ENCODE results near the gene DMC1.
"Not testable (repeated sequence)": the region's sequence is repeated elsewhere in the genome, so short reads cannot be mapped to it uniquely, and the experiment has no call there.

The DMC1 gene, protein sequence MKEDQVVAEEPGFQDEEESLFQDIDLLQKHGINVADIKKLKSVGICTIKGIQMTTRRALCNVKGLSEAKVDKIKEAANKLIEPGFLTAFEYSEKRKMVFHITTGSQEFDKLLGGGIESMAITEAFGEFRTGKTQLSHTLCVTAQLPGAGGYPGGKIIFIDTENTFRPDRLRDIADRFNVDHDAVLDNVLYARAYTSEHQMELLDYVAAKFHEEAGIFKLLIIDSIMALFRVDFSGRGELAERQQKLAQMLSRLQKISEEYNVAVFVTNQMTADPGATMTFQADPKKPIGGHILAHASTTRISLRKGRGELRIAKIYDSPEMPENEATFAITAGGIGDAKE

DNA sequence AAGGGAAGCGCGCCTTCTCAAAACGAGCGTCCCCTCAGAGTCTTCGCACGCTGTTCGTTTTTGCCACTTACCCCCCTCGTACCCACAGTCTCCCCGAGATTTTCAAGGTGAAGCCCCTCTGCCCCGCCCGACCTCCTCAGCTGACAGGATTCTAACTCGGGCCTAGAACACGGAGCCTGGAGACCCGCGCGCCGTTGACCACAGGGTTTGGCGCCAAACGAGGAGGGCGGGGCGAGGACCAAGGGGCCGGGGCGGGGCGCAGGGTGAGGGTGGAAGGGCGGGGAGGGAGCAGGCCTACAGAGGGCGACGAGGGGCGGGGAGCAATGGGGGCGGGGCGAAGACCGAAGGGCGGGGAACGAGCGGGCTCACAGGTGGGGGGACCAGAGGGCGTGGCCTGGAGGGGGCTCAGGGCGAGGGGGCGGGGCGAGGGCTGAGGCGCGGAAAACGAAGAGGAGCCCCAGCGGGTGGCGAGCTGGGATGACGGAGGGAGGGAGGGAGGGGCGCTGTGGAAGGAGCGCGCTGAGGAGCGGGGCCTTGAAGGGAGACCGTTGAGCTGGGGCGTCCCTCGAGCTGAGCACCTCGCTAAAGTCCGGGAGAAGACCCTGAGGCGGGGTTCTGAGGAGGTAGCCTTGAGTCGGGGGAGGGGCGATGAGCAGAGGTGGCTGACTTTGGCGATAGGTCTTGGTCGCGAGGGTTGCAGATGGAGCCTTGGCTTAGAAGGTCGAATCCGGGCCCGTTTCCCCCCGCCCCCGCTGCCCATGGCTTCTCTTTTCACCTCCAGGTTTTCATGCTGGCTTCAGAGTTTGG, at the start of gene DMC1:
Gene DMC1, minus strand, starts transcription at position 212 of the 807 bp plus-strand sequence. CDS start 1,927 bp downstream, outside the sequence.
- DNase-seq (ENCODE audit: low read depth in 2 of 2, low spot score in 1 of 2): peak; percentile 96 to 97

DNA sequence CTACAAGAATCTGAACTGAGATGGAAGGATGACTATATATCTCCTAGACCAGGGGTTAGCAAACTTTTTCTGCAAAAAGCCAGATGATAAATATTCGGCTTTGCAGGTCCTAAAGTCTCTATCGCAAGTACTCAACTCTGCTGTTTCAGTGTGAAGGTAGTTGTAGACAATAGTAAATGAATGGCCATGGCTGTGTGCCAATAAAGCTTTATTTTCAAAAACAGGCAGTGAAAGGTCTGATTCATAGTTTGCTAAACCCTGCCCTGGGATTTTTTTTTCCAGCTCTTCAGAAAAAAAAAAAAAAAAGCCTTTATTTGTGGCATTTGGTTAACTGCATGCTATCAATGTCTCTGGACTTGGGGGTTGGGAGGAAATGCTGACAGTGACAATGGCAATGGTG, 48.7 kb upstream of the DMC1 start:
- no peak for DNase-seq (ENCODE audit: low read depth in 2 of 2, low spot score in 1 of 2)

DNA sequence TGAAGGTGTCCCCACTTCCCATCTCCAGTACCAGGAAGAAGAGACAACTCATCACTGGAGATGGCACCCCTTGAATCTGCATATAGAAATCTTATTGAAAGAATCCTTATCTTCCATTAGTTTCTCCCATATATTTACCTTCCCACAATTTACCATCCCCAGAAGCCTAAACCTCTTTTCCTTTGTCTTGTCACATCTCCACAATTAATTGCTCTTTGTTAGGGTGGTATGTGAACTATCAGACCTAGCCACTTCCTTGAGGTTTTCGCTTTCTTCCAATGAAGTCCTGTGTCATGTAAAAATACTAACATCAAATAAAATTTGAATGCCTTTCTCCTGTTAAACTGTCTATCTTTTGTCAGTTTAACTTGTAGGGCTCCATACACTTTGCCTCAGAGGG, 48.3 kb upstream of the DMC1 start:
- no peak for DNase-seq (ENCODE audit: low read depth in 2 of 2, low spot score in 1 of 2)

DNA sequence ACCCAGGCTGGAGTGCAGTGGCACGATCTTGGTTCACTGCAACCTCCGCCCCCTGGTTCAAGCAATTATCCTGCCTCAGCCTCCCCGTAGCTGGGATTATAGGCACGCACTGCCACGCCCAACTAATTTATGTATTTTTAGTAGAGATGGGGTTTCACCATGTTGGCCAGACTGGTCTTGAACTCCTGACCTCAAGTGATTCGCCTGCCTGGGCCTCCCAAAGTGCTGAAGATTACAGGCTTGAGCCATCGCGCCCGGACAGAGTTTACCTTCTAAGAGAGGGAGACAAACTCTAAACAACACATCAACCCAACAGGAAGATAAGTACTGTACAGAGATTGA, 45.1 kb upstream of the DMC1 start:
- not testable (repeated sequence) for DNase-seq (ENCODE audit: low read depth in 2 of 2, low spot score in 1 of 2)

DNA sequence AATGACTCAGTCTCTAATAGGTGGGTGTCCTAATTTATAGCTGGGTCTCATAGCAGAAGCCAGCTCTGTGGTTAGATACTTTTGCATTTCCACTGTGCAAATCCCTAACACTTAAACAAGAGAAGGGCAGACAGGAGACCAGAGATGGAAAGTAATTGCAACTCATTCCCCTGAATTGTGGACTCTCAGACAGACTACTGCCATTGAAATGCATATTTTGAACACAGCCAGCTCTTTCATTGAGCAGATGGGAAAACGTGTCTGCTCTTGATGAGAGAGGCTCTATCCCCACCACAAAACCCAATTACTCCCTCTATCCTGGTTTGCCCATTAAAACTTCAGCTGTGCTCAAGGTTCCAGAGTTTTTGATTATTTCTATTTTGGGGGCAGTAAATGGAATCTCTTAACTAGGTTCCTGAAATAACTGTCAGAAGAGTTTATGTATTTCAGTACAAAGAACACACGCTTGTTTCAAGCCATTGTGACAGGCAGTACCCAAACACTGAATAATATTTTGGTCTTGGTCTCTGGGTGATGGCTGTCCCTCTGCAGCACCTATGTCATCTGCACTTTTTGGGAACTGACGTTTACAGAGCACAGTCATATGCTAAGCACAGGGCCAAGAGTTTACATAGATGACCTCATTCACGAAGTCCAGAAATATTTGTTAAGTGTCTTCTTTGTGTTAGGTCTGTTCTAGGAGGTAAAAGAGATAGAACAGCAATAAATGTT, 44.5 kb upstream of the DMC1 start:
- DNase-seq (ENCODE audit: low read depth in 2 of 2, low spot score in 1 of 2): no peak

DNA sequence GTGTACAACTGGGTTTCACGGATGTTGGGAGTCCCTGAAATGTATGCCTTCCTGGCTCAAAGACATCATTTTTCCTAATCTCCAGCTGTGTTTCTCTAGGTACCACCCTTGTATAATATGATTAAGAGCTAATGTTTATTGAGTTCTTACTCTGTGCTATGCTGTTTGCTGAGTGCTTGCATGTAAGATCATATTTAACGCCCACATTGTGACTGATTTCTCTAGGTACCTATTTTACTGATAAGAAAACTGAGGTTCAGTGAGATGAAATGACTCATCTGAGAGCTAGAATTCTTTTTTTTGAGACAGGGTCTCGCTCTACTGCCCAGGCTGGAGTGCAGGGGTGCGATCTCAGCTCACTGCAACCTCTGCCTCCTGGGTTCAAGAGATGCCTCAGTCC, 43.6 kb upstream of the DMC1 start:
- DNase-seq (ENCODE audit: low read depth in 2 of 2, low spot score in 1 of 2): no peak

DNA sequence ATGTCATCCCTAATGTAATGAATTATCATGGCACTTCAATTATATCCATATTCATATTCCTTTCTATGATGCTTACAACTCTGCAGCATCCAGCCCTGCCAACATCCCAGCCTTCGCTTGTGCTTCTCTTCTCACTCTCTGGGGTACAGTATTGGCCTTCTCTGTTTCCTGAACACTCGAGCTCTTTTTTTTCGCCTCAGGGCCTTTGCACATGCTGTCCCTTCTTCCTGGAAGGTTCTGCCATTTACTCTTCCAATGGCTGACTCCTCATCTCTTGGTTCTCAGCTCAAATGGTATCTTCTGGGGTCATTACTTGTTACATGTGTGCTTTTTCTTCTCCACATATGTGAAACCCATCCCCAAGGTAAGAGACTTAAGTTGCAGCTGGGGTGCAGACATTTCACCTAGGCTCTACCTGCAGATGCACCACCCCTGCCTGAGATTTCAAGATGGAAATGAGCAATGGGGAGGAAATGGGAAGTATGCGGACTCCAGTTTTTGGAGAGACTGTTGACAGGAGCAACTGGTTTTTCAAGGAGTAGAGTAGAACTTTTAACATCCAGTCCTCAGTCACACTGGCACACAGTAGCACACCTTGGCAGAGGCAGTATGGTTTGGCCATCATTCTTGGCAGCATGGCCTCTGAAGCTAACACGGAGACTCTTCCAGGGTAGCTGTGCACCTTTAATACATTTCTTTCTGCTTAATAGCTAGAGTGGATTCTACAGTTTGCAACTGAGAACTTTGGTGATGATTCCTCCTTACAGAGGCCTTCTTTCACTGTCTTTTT, 42.4 kb upstream of the DMC1 start:
- no peak for DNase-seq (ENCODE audit: low read depth in 2 of 2, low spot score in 1 of 2)

DNA sequence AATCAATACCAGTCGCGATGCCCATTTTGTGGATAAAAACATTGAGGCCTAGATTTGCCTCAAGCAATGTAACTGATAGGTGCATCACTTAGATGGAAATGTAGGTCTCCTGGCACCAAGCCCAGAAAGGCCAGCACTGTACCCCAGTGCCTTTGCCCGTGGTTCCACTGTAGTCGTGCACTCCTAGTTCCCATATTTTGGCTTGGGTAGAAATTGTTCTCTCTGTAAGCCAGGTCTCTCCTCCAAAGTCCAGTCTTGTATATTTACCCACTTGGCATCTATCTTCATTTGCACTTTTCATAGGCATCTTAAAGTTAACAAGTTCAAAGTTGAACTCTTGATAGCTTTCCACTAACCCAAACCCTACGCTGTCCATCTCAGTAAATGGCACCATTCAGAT, 41.6 kb upstream of the DMC1 start:
- DNase-seq (ENCODE audit: low read depth in 2 of 2, low spot score in 1 of 2): no peak

DNA sequence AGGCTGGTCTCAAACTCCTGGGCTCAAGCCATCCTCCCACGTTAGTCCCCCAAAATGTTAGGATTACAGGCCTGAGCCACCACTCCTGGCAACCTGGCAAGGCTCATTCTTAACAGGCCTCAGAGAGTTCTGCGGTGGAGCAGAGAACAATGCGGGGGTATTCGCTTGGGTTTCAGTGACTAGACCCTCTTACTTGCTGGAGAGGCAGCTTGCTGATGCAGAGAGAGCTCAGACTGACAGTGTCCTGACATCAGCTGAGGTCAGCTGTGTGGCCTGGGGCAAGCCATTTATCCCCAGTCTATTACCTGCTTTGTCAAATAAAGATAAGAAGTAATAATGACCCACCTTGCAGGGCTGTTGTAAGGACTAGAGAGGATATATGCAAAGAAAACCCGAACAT, 40.3 kb upstream of the DMC1 start:
- DNase-seq (ENCODE audit: low read depth in 2 of 2, low spot score in 1 of 2): no peak

DNA sequence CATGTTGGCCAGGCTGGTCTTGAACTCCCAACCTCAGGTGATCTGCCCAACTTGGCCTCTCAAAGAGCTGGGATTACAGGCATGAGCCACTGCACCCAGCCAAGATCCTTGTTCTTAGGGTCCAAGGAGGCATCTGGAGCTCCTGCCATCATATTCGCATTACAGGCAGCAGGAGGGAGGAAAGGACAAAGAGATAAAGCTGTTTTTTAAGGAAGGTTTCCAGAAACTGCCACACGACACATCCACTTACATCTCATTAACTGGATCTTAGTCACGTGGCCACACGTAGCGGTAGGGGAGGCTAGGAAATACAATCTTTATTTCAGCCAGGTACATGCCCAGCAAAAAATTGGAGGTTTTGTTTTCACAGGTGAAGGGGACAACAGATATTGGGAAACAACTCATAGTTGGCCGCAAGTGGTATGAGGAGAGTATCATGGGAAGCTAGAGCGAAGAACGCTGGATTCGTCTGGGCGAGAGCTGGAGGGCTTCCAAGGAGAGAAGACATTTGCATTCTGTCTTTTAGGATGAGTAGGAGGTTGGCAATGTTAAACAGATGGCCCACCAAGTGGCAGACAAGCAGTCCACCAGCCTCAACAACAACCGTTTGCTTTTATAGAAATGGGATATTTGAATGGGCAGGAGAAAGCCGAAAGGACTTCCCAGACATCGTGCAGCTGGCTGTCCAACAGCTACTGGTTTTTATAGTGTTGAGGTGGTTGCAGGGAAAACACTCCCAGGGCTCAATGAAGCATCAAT, 39.2 kb upstream of the DMC1 start:
- DNase-seq (ENCODE audit: low read depth in 2 of 2, low spot score in 1 of 2): no peak

DNA sequence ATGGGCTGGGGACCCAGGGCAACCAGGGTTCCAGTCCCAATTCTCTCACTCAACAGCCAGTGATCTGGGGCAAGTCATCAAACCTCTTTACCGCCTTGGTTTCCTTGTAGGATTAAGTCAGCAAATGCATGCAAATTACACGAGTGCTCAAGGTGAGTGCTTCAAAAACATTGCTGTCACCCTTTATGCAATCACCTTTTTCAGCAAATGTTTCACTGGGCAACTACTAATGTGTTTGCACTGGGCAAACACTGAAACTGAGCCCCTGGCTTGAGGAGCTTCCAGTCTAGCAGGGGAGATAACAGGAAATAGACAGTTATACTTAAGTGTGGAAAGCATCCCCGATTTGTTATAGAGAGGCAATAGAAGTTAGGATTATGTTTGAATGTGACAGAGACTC, 37.7 kb upstream of the DMC1 start:
- DNase-seq (ENCODE audit: low read depth in 2 of 2, low spot score in 1 of 2): no peak

DNA sequence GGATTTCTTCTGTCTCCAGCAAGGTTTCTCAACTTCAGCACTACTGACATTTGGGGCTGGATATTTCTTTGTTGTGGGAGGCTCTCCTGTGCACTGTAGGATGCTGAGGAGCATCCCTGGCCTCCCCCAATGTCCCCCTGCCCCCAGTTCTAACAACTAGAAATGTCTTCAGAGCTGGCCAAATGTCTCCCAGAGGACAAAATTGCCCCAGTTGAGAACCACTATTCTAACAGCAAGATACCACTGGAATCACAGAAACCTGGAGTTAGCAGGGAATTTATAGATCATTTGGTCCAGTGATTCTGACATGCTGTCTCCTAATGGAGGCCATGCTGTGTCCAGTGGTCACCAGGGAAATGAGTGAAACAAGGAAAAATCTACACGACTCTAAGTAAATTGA, 32.2 kb upstream of the DMC1 start:
- DNase-seq (ENCODE audit: low read depth in 2 of 2, low spot score in 1 of 2): no peak

DNA sequence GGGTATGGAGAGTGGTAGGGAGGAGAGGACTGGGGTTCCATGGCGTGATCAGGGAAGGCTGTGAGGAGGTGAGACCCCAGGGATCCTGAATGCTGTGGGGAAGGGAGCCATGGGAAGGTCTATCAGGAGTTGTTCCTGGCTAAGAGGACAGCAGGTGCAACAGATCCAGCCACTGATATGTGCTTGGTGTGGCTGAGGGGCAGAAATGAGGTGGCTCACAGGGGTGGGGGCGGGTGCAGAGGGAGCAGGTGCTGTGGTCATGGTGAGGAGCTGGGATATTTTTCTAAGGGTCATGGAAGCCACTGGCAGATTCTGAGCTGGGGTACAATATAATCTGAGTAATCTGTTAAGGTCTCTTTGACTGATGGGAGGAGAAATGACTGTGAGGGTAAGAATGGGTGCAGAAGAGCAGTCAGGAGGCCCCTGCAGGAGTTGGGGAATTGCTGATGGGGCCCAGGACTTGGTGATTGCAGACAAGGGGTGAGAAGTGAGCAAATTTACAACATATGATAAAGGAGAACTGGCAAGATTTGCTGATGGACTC, 31.3 kb upstream of the DMC1 start:
- DNase-seq (ENCODE audit: low read depth in 2 of 2, low spot score in 1 of 2): no peak

DNA sequence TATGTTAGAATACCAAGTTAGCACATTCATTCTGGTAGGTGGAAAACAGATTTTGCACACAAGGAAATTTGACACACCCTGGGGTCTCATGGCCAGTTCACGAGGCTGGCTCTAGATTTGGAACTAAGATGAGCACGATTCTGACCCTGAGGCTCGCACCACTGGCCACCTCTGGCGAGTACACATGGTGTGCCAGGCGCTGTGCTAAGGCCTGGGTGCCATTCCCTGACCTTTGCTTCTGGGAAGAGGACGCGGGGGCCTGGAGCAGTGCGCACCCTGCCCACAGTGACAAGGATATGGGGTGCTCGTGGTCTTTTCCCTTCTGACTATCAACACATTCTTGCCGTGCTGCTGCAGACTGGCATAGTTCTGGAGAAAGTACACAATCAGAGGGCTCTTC, 29.5 kb upstream of the DMC1 start:
- DNase-seq (ENCODE audit: low read depth in 2 of 2, low spot score in 1 of 2): no peak

DNA sequence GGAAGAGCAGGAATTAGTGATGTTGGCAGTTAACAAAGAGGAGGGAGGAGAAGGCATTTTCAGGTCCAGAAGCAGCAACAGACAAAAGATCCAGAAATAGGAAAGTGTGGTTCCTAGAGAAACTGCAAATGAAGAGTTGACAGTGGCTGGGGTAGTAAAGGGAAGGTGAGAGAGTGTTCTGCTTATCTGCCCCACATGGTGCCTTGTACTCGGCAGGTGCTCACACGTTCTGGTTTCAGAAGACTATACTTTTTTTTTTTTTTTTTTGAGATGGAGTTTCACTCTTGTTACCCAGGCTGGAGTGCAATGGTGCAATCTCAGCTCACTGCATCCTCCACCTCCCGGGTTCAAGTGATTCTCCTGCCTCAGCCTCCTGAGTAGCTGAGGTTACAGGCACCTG, 12.9 kb upstream of the DMC1 start:
- not testable (repeated sequence) for DNase-seq (ENCODE audit: low read depth in 2 of 2, low spot score in 1 of 2)

DNA sequence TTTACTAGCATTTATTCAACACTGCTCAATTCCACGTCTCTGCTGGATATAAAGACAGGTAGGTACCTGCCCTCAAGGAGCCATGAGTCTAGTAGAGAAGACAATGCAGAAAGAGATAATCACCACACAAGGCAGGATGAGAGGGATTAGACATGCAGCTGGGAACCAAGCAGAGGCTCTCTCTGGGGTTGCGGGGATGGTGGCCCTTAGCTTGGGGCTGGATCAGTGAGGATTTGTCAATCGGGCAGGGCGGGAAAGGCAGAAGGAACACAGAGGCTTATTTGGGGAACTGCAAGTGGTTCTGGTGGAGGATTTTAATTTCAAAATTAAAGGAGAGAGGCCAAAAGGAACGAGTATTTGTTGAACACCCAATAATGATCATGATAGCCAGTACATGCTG, 8.5 kb upstream of the DMC1 start:
- no peak for DNase-seq (ENCODE audit: low read depth in 2 of 2, low spot score in 1 of 2)

DNA sequence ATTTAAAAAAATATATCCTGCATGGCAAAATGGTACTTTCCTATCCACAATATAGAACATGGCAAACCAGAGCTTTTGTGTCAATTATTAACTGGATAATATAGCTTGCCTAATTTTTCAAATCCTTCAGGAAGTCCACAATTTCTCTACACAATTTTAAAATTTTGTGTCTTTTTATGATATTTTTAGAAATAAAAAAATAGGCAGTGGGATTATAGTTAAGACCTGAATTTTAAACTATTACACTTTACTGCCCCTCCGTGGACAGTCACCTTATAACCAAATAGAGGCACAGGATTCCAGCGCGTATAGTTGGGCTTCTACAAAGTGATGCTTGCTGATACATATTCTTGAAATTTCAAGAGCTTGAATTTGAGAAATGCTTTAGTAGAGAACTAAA, 2.1 kb upstream of the DMC1 start:
- DNase-seq (ENCODE audit: low read depth in 2 of 2, low spot score in 1 of 2): no peak

DNA sequence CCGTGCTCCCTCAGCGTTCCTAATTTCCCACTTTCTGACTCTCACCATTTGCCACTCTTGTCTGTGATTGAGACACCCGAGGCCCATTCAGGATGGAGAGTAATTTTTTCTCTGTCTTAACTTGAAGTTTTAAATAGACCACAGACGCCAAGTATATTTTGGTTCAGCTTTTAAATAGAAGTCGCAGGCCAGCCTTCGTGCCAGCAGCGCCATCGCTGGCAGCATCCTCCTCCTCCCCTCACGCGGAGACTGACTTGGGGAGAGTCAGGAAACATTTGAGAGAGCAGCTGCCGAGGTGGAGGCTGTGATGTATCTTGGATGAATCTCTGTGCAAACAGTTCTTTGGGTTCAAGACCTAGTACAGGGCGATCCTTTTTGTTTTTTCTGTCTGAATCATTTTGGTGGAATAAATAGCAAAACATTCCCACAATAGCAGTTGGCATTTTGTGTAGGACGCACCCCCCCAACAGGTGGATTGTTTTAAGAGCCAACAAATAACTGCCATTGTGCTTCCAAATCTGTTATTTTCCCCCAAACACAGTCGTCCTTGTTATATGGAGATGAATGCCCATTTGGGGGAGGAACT, 889 bp upstream of the DMC1 start:
- DNase-seq (ENCODE audit: low read depth in 2 of 2, low spot score in 1 of 2): peak in 1 of 2 donors; percentile 1

DNA sequence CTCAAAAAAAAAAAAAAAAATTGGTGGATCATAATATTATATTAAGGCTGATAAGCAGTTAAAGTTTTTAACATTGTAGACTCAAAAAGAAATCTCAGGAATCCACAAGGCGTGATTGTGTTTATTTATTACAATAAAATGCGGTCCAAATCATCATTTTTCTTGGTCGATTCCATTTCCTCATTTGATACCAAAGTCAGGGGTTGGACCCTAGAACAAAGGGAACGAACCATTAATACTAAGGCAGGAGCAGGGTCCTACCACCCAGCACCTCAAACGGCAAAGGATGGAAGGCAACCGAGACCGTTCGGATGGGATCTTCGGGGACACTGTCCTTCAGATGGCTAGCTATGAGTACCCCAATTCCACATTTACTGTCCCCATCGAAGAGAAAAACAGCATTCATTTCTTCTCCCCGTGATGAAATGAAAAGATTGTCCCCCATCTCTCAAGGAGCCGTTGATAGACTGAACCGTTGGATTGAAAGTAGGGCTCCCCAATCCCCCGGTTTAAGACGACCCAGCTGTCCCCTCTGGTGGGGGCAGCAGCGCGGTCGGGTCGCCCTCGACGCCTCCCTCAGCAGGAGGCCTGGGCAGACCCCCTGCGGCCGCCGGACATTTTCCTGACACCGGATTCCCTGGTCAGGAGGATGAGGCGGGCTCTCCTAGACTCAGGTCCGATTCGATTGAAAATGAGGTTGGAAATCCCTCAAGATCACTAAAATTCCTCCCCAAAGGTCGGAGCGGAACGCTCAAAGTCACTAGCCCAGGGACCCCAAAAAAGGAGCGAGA, 607 bp downstream of the DMC1 start:
- no peak for DNase-seq (ENCODE audit: low read depth in 2 of 2, low spot score in 1 of 2)

All from stimulated activated CD8-positive, alpha-beta memory T cell treated with anti-CD3 and anti-CD28 coated beads, Interleukin-4, amount 100 ng/mL, for 1 hour (primary cell).